HCT116 (cell line): ENCODE results near the gene CAPRIN1.

ENCODE experiments used
- CBX3 ChIP-seq: IDR thresholded peaks from 2 replicates; pipeline ENCODE4 v1.6.1; 2012; ENCODE audit warnings: low read depth
- CTCF ChIP-seq, 3 experiments: fragments of 200-600 bp in 1 of 3; sonication (generic) in 1 of 3; IDR thresholded peaks in 2 of 3; conservative IDR thresholded peaks in 1 of 3; 2 replicates each; pipeline ENCODE4 v1.5.1; 2012 to 2017; ENCODE audit warnings: low read depth in 2 of 3, low read length in 2 of 3, antibody characterized with exemption in 1 of 3, borderline replicate concordance in 1 of 3, control low read depth in 1 of 3, mild to moderate bottlenecking in 1 of 3, mixed read lengths in 1 of 3, mixed run types in 1 of 3, moderate library complexity in 1 of 3; ENCODE audit not compliant: insufficient read depth in 1 of 3
- EGR1 ChIP-seq: IDR thresholded peaks from 2 replicates; pipeline ENCODE4 v1.6.1; 2012; ENCODE audit warnings: low read depth
- EZH2phosphoT487 ChIP-seq: fragments of 200-600 bp; IDR thresholded peaks from 2 replicates; pipeline ENCODE4 v1.6.1; 2018; ENCODE audit warnings: antibody characterized with exemption, borderline replicate concordance
- POLR2A ChIP-seq: IDR thresholded peaks from 2 replicates; pipeline ENCODE4 v1.7.0; 2011; ENCODE audit warnings: borderline replicate concordance; ENCODE audit not compliant: insufficient read depth, insufficient read length; ENCODE audit errors: extremely low read depth
- POLR2AphosphoS5 ChIP-seq: IDR thresholded peaks from 2 replicates; pipeline ENCODE4 v1.6.1; 2011; ENCODE audit warnings: mild to moderate bottlenecking, low read depth, low read length, moderate library complexity
- RAD21 ChIP-seq: IDR thresholded peaks from 2 replicates; pipeline ENCODE4 v1.6.1; 2012; ENCODE audit warnings: low read depth, mild to moderate bottlenecking
- SIN3A ChIP-seq: IDR thresholded peaks from 2 replicates; pipeline ENCODE4 v1.6.1; 2012; ENCODE audit warnings: low read depth
- ZFX ChIP-seq: fragments of 450-650 bp; IDR thresholded peaks from 2 replicates; pipeline ENCODE4 v1.6.1; 2017
- ZNF274 ChIP-seq: fragments of 200-500 bp; sonication (Bioruptor generic); IDR thresholded peaks from 2 replicates; pipeline ENCODE4 v1.6.1; 2014; ENCODE audit warnings: mild to moderate bottlenecking, low read depth, low read length, inconsistent platforms
- TF ChIP-seq, protein P1 (sequence below): IDR thresholded peaks from 2 replicates; pipeline ENCODE4 v1.6.1; 2012
- TF ChIP-seq, protein P2 (sequence below): IDR thresholded peaks from 2 replicates; pipeline ENCODE4 v1.6.1; 2012; ENCODE audit warnings: low read depth
- TF ChIP-seq, protein P3 (sequence below): IDR thresholded peaks from 2 replicates; pipeline ENCODE4 v1.6.1; 2011; ENCODE audit warnings: mild to moderate bottlenecking, low read length, moderate library complexity; ENCODE audit not compliant: insufficient replicate concordance; ENCODE audit errors: extremely low read depth
- TF ChIP-seq, protein P4 (sequence below): IDR thresholded peaks from 2 replicates; pipeline ENCODE4 v1.6.1; 2012

- TF ChIP-seq CBX3 (no peak), CTCF (IDR thresholded peaks at IDR 0.05 in 2 of 3, conservative IDR thresholded peaks at IDR 0.05 in 1 of 3; ENCODE audit: borderline replicate concordance in 1 of 3, insufficient read depth in 1 of 3, low read depth in 2 of 3, low read length in 2 of 3) (no peak), RAD21 (no peak), POLR2A (no peak), POLR2AphosphoS5 (no peak), ZFX (no peak), EGR1 (no peak), ZNF274 (no peak), EZH2phosphoT487 (no peak), SIN3A (no peak)
- TF ChIP-seq, protein P1, sequence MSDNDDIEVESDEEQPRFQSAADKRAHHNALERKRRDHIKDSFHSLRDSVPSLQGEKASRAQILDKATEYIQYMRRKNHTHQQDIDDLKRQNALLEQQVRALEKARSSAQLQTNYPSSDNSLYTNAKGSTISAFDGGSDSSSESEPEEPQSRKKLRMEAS, result no peak
- TF ChIP-seq, protein P2, sequence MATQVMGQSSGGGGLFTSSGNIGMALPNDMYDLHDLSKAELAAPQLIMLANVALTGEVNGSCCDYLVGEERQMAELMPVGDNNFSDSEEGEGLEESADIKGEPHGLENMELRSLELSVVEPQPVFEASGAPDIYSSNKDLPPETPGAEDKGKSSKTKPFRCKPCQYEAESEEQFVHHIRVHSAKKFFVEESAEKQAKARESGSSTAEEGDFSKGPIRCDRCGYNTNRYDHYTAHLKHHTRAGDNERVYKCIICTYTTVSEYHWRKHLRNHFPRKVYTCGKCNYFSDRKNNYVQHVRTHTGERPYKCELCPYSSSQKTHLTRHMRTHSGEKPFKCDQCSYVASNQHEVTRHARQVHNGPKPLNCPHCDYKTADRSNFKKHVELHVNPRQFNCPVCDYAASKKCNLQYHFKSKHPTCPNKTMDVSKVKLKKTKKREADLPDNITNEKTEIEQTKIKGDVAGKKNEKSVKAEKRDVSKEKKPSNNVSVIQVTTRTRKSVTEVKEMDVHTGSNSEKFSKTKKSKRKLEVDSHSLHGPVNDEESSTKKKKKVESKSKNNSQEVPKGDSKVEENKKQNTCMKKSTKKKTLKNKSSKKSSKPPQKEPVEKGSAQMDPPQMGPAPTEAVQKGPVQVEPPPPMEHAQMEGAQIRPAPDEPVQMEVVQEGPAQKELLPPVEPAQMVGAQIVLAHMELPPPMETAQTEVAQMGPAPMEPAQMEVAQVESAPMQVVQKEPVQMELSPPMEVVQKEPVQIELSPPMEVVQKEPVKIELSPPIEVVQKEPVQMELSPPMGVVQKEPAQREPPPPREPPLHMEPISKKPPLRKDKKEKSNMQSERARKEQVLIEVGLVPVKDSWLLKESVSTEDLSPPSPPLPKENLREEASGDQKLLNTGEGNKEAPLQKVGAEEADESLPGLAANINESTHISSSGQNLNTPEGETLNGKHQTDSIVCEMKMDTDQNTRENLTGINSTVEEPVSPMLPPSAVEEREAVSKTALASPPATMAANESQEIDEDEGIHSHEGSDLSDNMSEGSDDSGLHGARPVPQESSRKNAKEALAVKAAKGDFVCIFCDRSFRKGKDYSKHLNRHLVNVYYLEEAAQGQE, result no peak
- TF ChIP-seq, protein P3, sequence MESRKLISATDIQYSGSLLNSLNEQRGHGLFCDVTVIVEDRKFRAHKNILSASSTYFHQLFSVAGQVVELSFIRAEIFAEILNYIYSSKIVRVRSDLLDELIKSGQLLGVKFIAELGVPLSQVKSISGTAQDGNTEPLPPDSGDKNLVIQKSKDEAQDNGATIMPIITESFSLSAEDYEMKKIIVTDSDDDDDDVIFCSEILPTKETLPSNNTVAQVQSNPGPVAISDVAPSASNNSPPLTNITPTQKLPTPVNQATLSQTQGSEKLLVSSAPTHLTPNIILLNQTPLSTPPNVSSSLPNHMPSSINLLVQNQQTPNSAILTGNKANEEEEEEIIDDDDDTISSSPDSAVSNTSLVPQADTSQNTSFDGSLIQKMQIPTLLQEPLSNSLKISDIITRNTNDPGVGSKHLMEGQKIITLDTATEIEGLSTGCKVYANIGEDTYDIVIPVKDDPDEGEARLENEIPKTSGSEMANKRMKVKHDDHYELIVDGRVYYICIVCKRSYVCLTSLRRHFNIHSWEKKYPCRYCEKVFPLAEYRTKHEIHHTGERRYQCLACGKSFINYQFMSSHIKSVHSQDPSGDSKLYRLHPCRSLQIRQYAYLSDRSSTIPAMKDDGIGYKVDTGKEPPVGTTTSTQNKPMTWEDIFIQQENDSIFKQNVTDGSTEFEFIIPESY, result no peak
- TF ChIP-seq, protein P4, sequence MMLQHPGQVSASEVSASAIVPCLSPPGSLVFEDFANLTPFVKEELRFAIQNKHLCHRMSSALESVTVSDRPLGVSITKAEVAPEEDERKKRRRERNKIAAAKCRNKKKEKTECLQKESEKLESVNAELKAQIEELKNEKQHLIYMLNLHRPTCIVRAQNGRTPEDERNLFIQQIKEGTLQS, result no peak
Measured at GRCh38 chr11:34028425-34028824, 23.1 kb upstream of the CAPRIN1 start.
